Measurements from ENCODE around the gene KLHL15. TPM values are rescaled to one million over a fixed set of nuclear protein-coding genes. Genes with fewer than 3 reads are reported as not detected.

KLHL15 gene, protein sequence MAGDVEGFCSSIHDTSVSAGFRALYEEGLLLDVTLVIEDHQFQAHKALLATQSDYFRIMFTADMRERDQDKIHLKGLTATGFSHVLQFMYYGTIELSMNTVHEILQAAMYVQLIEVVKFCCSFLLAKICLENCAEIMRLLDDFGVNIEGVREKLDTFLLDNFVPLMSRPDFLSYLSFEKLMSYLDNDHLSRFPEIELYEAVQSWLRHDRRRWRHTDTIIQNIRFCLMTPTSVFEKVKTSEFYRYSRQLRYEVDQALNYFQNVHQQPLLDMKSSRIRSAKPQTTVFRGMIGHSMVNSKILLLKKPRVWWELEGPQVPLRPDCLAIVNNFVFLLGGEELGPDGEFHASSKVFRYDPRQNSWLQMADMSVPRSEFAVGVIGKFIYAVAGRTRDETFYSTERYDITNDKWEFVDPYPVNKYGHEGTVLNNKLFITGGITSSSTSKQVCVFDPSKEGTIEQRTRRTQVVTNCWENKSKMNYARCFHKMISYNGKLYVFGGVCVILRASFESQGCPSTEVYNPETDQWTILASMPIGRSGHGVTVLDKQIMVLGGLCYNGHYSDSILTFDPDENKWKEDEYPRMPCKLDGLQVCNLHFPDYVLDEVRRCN
- total RNA-seq (10 to 100 TPM in 2 of 5 donors, 1 to 10 TPM in 3; 7.1 to 21.1 (median 8.0) TPM), total RNA-seq (28.9 to 220 (median 75.8) reads per million in 29 experiments)
- total RNA-seq (2013): 13.3 TPM

DNA sequence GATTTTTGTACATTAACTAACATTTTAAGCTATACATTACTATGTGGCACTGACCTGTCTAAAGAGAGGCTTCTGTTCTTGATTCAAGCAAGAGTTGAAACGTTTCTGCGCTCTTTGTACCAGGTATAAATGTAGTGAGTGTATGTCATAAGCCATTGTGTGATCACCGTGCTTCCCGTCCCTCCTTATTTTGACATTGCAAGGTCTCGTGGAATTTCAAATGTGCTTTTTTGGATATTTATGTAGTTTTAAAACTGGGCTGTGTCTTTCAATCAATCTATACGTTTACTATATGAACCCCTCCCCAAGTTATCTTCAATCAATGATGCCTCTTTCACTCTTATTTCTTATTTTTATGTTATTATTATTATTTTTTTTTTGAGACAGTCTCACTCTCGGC is at the start of gene KLHL15:
Gene KLHL15 (minus strand): TSS at position 101 of the 400 bp plus-strand sequence. CDS start 20,493 bp downstream, outside the sequence.
- Mint-ChIP-seq H3K4me3 (peak within 1 kb of the TSS; percentile 80 to 86 (median 85)), H3K9me3 (no peaks in the 10 kb centered on the region), H3K27me3 (peaks cover 0 to 11% of the 10 kb centered on the region in 2 donors), H3K4me1 (peaks cover 5 to 14% (median 7%) of the 10 kb centered on the region in 3 donors), H3K27ac (peak within 1 kb of the TSS; percentile 87), H3K36me3 (no peaks in the 10 kb centered on the region)
- ATAC-seq (replicated peaks in 1 of 4) (no peak), DNase-seq (no peak)
- no CpG with 5 or more reads among the region's 7 CpGs for WGBS (ENCODE audit: insufficient coverage)
- no peaks in the 10 kb centered on the region for H3K27me3 ChIP-seq (replicated peaks in 1 of 2; ENCODE audit: control insufficient read depth in 2 of 2, extremely low read depth in 1 of 2, insufficient read depth in 2 of 2, low read length in 1 of 2)
- no peaks in the 10 kb centered on the region for H3K36me3 ChIP-seq (ENCODE audit: control insufficient read depth in 2 of 2, extremely low read depth in 1 of 2, insufficient read depth in 1 of 2, low read length in 1 of 2)
- ChIA-PET POLR2A (interaction anchor here in 1 of 2 donors (0.7 kb wide), 1 partner anchor 25 kb away, joined by 3 read pairs; no protein-coding TSS in a partner anchor), CTCF (interaction anchor here (0.7 to 2.9 kb wide), 6 partner anchors 25 to 125 kb away, joined by 3 to 41 read pairs (median 6); partner anchors contain the start of genes EIF2S3 (in 2 of the 2) and ZFX (in 1 of the 2))
- H3K27ac ChIP-seq (ENCODE audit: low read length): peak within 1 kb of the TSS; percentile 72
- peak within 1 kb of the TSS; percentile 32 to 68 for H3K4me3 ChIP-seq (ENCODE audit: control insufficient read depth in 1 of 2, extremely low read depth in 1 of 2, low read length in 1 of 2)
- no peaks in the 10 kb centered on the region for H3K9me3 ChIP-seq
- peaks cover 0 to 3% of the 10 kb centered on the region in 2 experiments for H3K4me1 ChIP-seq (ENCODE audit: control insufficient read depth in 1 of 2, extremely low read depth in 1 of 2, insufficient read depth in 2 of 2, low read length in 2 of 2)

DNA sequence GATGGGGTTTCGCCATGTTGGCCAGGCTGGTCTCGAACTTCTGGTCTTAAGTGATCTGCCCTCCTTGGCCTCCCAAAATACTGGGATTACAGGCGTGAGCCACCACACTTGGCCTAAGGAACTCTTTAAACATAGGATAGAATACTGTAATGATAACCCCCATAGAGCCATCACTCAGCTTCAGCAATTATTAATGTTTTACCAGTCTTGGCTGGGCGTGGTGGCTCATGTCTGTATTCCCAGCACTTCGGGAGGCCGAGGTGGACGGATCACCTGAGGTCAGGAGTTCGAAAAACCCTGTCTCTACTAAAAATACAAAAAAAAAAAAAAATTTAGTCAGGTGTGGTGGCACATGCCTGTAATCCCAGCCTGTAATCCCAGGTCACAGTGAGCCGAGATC is 42.9 kb upstream of the KLHL15 start:
- POLR2A ChIA-PET: interaction anchor here in 1 of 2 donors (0.6 kb wide), 1 partner anchor 9 kb away, joined by 3 read pairs; no protein-coding TSS in a partner anchor
- H3K27ac Mint-ChIP-seq: no peak overlapping the region
- Histone ChIP-seq H3K4me3 (ENCODE audit: control insufficient read depth in 1 of 2, extremely low read depth in 1 of 2, low read length in 1 of 2) (no peak overlapping the region), H3K4me1 (ENCODE audit: control insufficient read depth in 1 of 2, extremely low read depth in 1 of 2, insufficient read depth in 2 of 2, low read length in 2 of 2) (no peaks in the 10 kb centered on the region), H3K36me3 (ENCODE audit: control insufficient read depth in 2 of 2, extremely low read depth in 1 of 2, insufficient read depth in 1 of 2, low read length in 1 of 2) (peaks cover 12 to 46% of the 10 kb centered on the region in 2 donors), H3K9me3 (no peaks in the 10 kb centered on the region), H3K27me3 (replicated peaks in 1 of 2; ENCODE audit: control insufficient read depth in 2 of 2, extremely low read depth in 1 of 2, insufficient read depth in 2 of 2, low read length in 1 of 2) (no peaks in the 10 kb centered on the region), H3K27ac (ENCODE audit: low read length) (no peak overlapping the region)
- H3K36me3 Mint-ChIP-seq: peaks cover 14% of the 10 kb centered on the region
- WGBS (ENCODE audit: insufficient coverage): no CpG with 5 or more reads among the region's 9 CpGs
- no peaks in the 10 kb centered on the region for H3K9me3 Mint-ChIP-seq
- no peak overlapping the region for H3K4me3 Mint-ChIP-seq
- H3K27me3 Mint-ChIP-seq: no peaks in the 10 kb centered on the region
- no peak for ATAC-seq (replicated peaks in 1 of 4)
- CTCF ChIA-PET: interaction anchor here (0.6 to 0.7 kb wide), 2 partner anchors 8 to 16 kb away, joined by 4 read pairs; no protein-coding TSS in a partner anchor
- DNase-seq: no peak
- H3K4me1 Mint-ChIP-seq: peaks cover 0 to 3% (median 0%) of the 10 kb centered on the region in 3 donors

GRCh38 chrX:24063488-24063887 is 36.5 kb upstream of the KLHL15 start:
- Histone ChIP-seq H3K4me1 (ENCODE audit: control insufficient read depth in 1 of 2, extremely low read depth in 1 of 2, insufficient read depth in 2 of 2, low read length in 2 of 2) (no peaks in the 10 kb centered on the region), H3K27me3 (replicated peaks in 1 of 2; ENCODE audit: control insufficient read depth in 2 of 2, extremely low read depth in 1 of 2, insufficient read depth in 2 of 2, low read length in 1 of 2) (no peaks in the 10 kb centered on the region), H3K27ac (ENCODE audit: low read length) (no peak overlapping the region), H3K4me3 (ENCODE audit: control insufficient read depth in 1 of 2, extremely low read depth in 1 of 2, low read length in 1 of 2) (no peak overlapping the region), H3K9me3 (no peaks in the 10 kb centered on the region), H3K36me3 (ENCODE audit: control insufficient read depth in 2 of 2, extremely low read depth in 1 of 2, insufficient read depth in 1 of 2, low read length in 1 of 2) (peaks cover 3 to 39% of the 10 kb centered on the region in 2 donors)
- Mint-ChIP-seq H3K27me3 (no peaks in the 10 kb centered on the region), H3K4me1 (peaks cover 0 to 15% (median 5%) of the 10 kb centered on the region in 3 donors), H3K4me3 (no peak overlapping the region), H3K27ac (no peak overlapping the region), H3K9me3 (no peaks in the 10 kb centered on the region), H3K36me3 (peaks cover 18% of the 10 kb centered on the region)
- CTCF ChIA-PET: no interaction called here
- POLR2A ChIA-PET: no interaction called here
- no CpG with 5 or more reads among the region's 6 CpGs for whole genome bisulfite sequencing (ENCODE audit: insufficient coverage)
- DNase-seq (no peak), ATAC-seq (replicated peaks in 1 of 4) (no peak)

GRCh38 chrX:24055043-24055356 is 28.0 kb upstream of the KLHL15 start:
- POLR2A ChIA-PET: interaction anchor here (0.6 to 2.6 kb wide), 4 partner anchors 33 to 298 kb away, joined by 3 to 21 read pairs (median 4); partner anchors contain the start of gene SAT1 (in 1 of the 2)

DNA sequence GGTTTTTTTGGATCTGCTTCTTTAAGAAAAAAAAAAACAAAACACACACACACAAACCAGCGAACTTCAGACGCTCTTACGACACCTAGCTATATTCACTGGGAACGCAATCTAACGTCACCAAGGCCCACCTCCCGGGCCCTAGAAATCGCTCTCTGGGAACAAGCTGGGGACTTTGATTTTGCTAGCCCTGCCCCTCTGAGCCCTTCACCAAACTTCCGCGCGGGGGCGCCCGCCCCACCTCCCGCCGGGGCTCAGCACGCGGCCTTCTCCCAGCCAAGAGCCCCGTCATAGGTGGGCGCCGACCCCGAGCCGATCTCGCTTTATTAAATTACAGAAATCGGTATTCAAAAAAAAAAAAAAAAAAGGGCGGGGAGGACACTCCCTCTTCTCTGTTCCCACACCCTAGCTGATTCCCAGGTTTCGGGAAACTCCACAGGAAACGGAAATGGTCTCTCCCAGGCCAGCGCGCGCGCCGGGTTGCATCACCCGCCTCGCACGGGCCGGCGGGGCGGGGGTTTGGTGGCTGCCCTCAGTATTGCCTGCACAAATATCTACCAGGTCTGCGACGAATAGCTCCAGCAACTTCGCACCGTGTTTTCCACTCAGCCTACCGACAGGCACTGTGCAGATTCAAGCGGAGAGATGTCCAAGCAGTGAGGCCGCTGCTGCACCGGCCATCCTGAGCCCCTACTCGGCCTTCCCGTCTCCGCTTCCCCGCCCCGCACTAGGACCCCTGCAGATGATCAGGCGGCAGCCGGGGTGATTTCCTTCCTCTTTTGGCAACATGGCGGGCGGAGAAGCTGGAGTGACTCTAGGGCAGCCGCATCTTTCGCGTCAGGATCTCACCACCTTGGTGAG is 27.4 kb upstream of the KLHL15 start, which contains the start of gene EIF2S3:
Gene EIF2S3 (plus strand): TSS at position 775 of the 861 bp plus-strand sequence. CDS start 13 bp downstream, at position 788.
- H3K9me3 Mint-ChIP-seq: no peaks in the 10 kb centered on the region
- H3K4me1 Mint-ChIP-seq: peaks cover 0 to 16% (median 12%) of the 10 kb centered on the region in 3 donors
- no peaks in the 10 kb centered on the region for H3K36me3 Mint-ChIP-seq
- peak within 1 kb of the TSS; percentile 99 to 100 for H3K27ac Mint-ChIP-seq
- no peaks in the 10 kb centered on the region for H3K27me3 ChIP-seq (replicated peaks in 1 of 2; ENCODE audit: control insufficient read depth in 2 of 2, extremely low read depth in 1 of 2, insufficient read depth in 2 of 2, low read length in 1 of 2)
- H3K4me3 ChIP-seq (ENCODE audit: control insufficient read depth in 1 of 2, extremely low read depth in 1 of 2, low read length in 1 of 2): peak within 1 kb of the TSS; percentile 85 to 88
- WGBS (ENCODE audit: insufficient coverage): 0% methylated on average over 25 of the region's 57 CpGs
- peaks cover 0 to 7% of the 10 kb centered on the region in 2 donors for H3K36me3 ChIP-seq (ENCODE audit: control insufficient read depth in 2 of 2, extremely low read depth in 1 of 2, insufficient read depth in 1 of 2, low read length in 1 of 2)
- no peaks in the 10 kb centered on the region for H3K27me3 Mint-ChIP-seq
- ATAC-seq (replicated peaks in 1 of 4) (peak; percentile 86 to 88 (median 88)), DNase-seq (peak; percentile 74 to 93 (median 84))
- peak within 1 kb of the TSS in 1 of 3 donors; percentile 96 for H3K4me3 Mint-ChIP-seq
- peak within 1 kb of the TSS; percentile 91 for H3K27ac ChIP-seq (ENCODE audit: low read length)
- POLR2A ChIA-PET: interaction anchor here (0.6 to 2.6 kb wide), 14 partner anchors 29 to 434 kb away, joined by 3 to 21 read pairs (median 4); partner anchors contain the start of genes APOO (in 1 of the 2), CXorf58 (in 1 of the 2), PRDX4 (in 1 of the 2) and SAT1 (in 1 of the 2)
- H3K9me3 ChIP-seq: no peaks in the 10 kb centered on the region
- CTCF ChIA-PET: interaction anchor here (0.6 to 2.5 kb wide), 38 partner anchors 12 to 1129 kb away, joined by 3 to 41 read pairs (median 4); partner anchors contain the start of genes KLHL15 (in 2 of the 2), ACOT9 (in 1 of the 2), APOO (in 1 of the 2) and CXorf58 (in 1 of the 2)
- peaks cover 2 to 3% of the 10 kb centered on the region in 2 experiments for H3K4me1 ChIP-seq (ENCODE audit: control insufficient read depth in 1 of 2, extremely low read depth in 1 of 2, insufficient read depth in 2 of 2, low read length in 2 of 2)

More at GRCh38 chrX:24055043-24055356, 28.0 kb upstream of the KLHL15 start:
- Histone ChIP-seq H3K9me3 (no peaks in the 10 kb centered on the region), H3K27ac (ENCODE audit: low read length) (peak overlapping the region; percentile 91), H3K36me3 (ENCODE audit: control insufficient read depth in 2 of 2, extremely low read depth in 1 of 2, insufficient read depth in 1 of 2, low read length in 1 of 2) (peaks cover 0 to 12% of the 10 kb centered on the region in 2 donors), H3K27me3 (replicated peaks in 1 of 2; ENCODE audit: control insufficient read depth in 2 of 2, extremely low read depth in 1 of 2, insufficient read depth in 2 of 2, low read length in 1 of 2) (no peaks in the 10 kb centered on the region), H3K4me1 (ENCODE audit: control insufficient read depth in 1 of 2, extremely low read depth in 1 of 2, insufficient read depth in 2 of 2, low read length in 2 of 2) (peaks cover 2 to 3% of the 10 kb centered on the region in 2 experiments), H3K4me3 (ENCODE audit: control insufficient read depth in 1 of 2, extremely low read depth in 1 of 2, low read length in 1 of 2) (peak overlapping the region; percentile 85 to 88)
- DNase-seq (no peak), ATAC-seq (replicated peaks in 1 of 4) (peak; percentile 1 to 8 (median 2))
- Mint-ChIP-seq H3K9me3 (no peaks in the 10 kb centered on the region), H3K27me3 (no peaks in the 10 kb centered on the region), H3K4me3 (peak overlapping the region in 1 of 3 donors; percentile 96), H3K4me1 (peaks cover 0 to 20% (median 15%) of the 10 kb centered on the region in 3 donors), H3K27ac (peak overlapping the region; percentile 99 to 100), H3K36me3 (peaks cover 4% of the 10 kb centered on the region)
- WGBS (ENCODE audit: insufficient coverage): no CpG with 5 or more reads among the region's 14 CpGs
- CTCF ChIA-PET: interaction anchor here (0.6 to 2.5 kb wide), 15 partner anchors 27 to 300 kb away, joined by 3 to 41 read pairs (median 5); partner anchors contain the start of genes KLHL15 (in 2 of the 2), APOO (in 1 of the 2), CXorf58 (in 1 of the 2) and SAT1 (in 1 of the 2)
